GM23248 (cell line): Measurements from ENCODE around the gene PTTG1IP2.

Experiments
- EZH2 ChIP-seq: fragments of 200-600 bp; sonication (generic); IDR thresholded peaks from 2 replicates; pipeline ENCODE4 v1.6.1; 2018; ENCODE audit warnings: antibody characterized with exemption, mild to moderate bottlenecking; ENCODE audit not compliant: insufficient read depth, poor library complexity, severe bottlenecking
- EZH2phosphoT487 ChIP-seq: fragments of 200-600 bp; sonication (generic); IDR thresholded peaks from 2 replicates; pipeline ENCODE4 v1.6.1; 2018; ENCODE audit warnings: antibody characterized with exemption, moderate library complexity, mild to moderate bottlenecking, low read depth; ENCODE audit not compliant: insufficient read depth

DNA sequence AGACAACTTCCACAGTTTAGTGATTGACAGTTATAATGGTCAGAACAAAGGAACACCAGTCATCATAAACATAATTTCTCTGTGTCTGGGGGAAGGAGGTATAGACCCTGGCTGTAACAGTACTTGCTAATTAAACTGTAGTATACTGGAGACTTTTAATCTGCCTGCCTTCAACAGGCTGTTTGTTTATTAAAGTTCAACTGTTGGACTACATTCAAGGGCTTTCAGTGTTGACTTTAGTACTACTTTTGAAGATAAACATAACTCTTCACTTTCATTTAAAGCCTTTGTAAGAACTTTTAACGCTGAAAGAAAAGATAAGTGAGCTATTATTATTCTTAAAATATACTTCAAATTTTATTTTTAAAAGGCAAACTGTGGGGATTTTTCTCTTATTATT, 15.5 kb upstream of the PTTG1IP2 start:
- no peak for TF ChIP-seq EZH2phosphoT487
- TF ChIP-seq EZH2, result no peak
